K562 (cell line): ENCODE results near the gene SUFU. TPM values are rescaled to one million over a fixed set of nuclear protein-coding genes. Genes with fewer than 3 reads are reported as not detected.

ENCODE experiments used
- ATAC-seq: fragments of 200-7000 bp; cut with Tn5 transposase; 3 replicates; pipeline ENCODE4 v1.9.1; 2020; ENCODE audit warnings: moderate library complexity
- BruUV-seq: library from RNA; stranded (reverse); fragments of 400-500 nt; replicated peaks from 2 replicates; lab custom pipeline; 2021; lab: Mats Ljungman, UMichigan
- CTCF ChIA-PET: fragments of 300-600 bp; formaldehyde crosslinking; extraction: SDS; loops from one replicate; lab custom pipeline; 2021; ENCODE audit warnings: low intra/inter-chr PET ratio; lab: Yijun Ruan, JAX
- POLR2A ChIA-PET: fragments of 300-600, 350-650 bp; sonication (Branson Sonifier 250); formaldehyde crosslinking; extraction: SDS; loops from one replicate; lab custom pipeline; 2021; ENCODE audit warnings: antibody characterized with exemption, inconsistent platforms; lab: Yijun Ruan, JAX
- DNase-seq, 4 experiments: peaks; one replicate each; pipeline versions ENCODE4 v3.0.0 to v3.0.0-alpha.2; 2011 to 2018; ENCODE audit warnings: low spot score in 3 of 4, mixed read lengths in 3 of 4; ENCODE audit errors: extremely low read depth in 1 of 4
- FAIRE-seq: peaks from 2 replicates; lab custom pipeline; 2011; peaks lifted over from hg19 to GRCh38; lab: Jason Lieb, UNC
- H2AFZ ChIP-seq: 2 replicates; pipeline ENCODE4 v1.6.0; 2011; ENCODE audit warnings: low read depth, low read length, control low read depth, inconsistent platforms
- H3K27ac ChIP-seq: fragments of 200-600 bp; 3 replicates; pipeline ENCODE4 v1.8.0; 2011; ENCODE audit warnings: low read depth, mild to moderate bottlenecking, control low read depth, inconsistent platforms, low read length, moderate library complexity, mixed read lengths; ENCODE audit errors: extremely low read depth
- H3K27me3 ChIP-seq, 2 experiments: fragments of 300-600 bp in 1 of 2; 2 replicates in 1 of 2; 3 replicates in 1 of 2; pipeline versions ENCODE4 v1.6.0 to v1.8.0; 2011; ENCODE audit warnings: inconsistent platforms in 2 of 2, low read length in 2 of 2, mild to moderate bottlenecking in 1 of 2, mixed read lengths in 1 of 2, moderate library complexity in 1 of 2; ENCODE audit not compliant: control insufficient read depth in 2 of 2, insufficient read depth in 2 of 2
- H3K36me3 ChIP-seq: fragments of 300-600 bp; 3 replicates; pipeline ENCODE4 v1.8.0; 2011; ENCODE audit warnings: mild to moderate bottlenecking, low read length, inconsistent platforms; ENCODE audit not compliant: control insufficient read depth, insufficient read depth
- H3K4me1 ChIP-seq, 2 experiments: fragments of 200-600 bp in 1 of 2; replicated peaks in 1 of 2; 2 replicates in 1 of 2; 3 replicates in 1 of 2; pipeline versions ENCODE4 v1.5.1 to v1.8.0; 2011; ENCODE audit warnings: inconsistent platforms in 2 of 2, low read length in 2 of 2, mild to moderate bottlenecking in 1 of 2, mixed read lengths in 1 of 2, moderate library complexity in 1 of 2; ENCODE audit not compliant: control insufficient read depth in 2 of 2, insufficient read depth in 2 of 2
- H3K4me2 ChIP-seq: 2 replicates; pipeline ENCODE4 v1.6.1; 2011; ENCODE audit warnings: low read length, control low read depth, inconsistent platforms, mixed read lengths; ENCODE audit not compliant: insufficient read depth
- H3K4me3 ChIP-seq: fragments of 200-600 bp; sonication (generic), shearing (Covaris generic); 2 replicates; pipeline ENCODE4 v1.5.1; 2016; ENCODE audit warnings: control low read depth, inconsistent platforms
- H3K79me2 ChIP-seq: fragments of 200-600 bp; 3 replicates; pipeline ENCODE4 v1.8.0; 2011; ENCODE audit warnings: low read length, inconsistent platforms; ENCODE audit not compliant: control insufficient read depth, insufficient read depth
- H3K9ac ChIP-seq, 2 experiments: 2 replicates each; pipeline versions ENCODE4 v1.6.0 to v1.6.1; 2011; ENCODE audit warnings: low read depth in 2 of 2, low read length in 2 of 2, control low read depth in 1 of 2, inconsistent platforms in 1 of 2, mild to moderate bottlenecking in 1 of 2, mixed read lengths in 1 of 2; ENCODE audit not compliant: insufficient read depth in 1 of 2
- H3K9me1 ChIP-seq: one replicate; pipeline ENCODE4 v1.6.0; 2011; ENCODE audit warnings: inconsistent platforms, mild to moderate bottlenecking, low read length, moderate library complexity; ENCODE audit not compliant: control insufficient read depth, insufficient read depth
- H3K9me3 ChIP-seq: replicated peaks from 2 replicates; pipeline ENCODE4 v1.5.1; 2011; ENCODE audit warnings: low read depth, low read length, inconsistent platforms; ENCODE audit not compliant: control insufficient read depth, insufficient read depth
- H4K20me1 ChIP-seq: replicated peaks from 2 replicates; pipeline ENCODE4 v1.6.1; 2011; ENCODE audit warnings: low read length, inconsistent platforms, mixed read lengths; ENCODE audit not compliant: control insufficient read depth, insufficient read depth
- ADNP ChIP-seq: fragments of 200-800 bp; sonication (Bioruptor generic); IDR thresholded peaks from 2 replicates; pipeline ENCODE4 v1.6.1; 2016; ENCODE audit warnings: missing genetic modification characterization, missing compliant biosample characterization
- DACH1 ChIP-seq: fragments of 450-650 bp; IDR thresholded peaks from 2 replicates; pipeline ENCODE4 v1.6.1; 2018; ENCODE audit not compliant: partially characterized antibody
- NCOR1 ChIP-seq: fragments of 450-650 bp; IDR thresholded peaks from 2 replicates; pipeline ENCODE4 v1.6.1; 2016; ENCODE audit warnings: mild to moderate bottlenecking, moderate library complexity
- RCOR1 ChIP-seq, 2 experiments: IDR thresholded peaks; 2 replicates each; pipeline ENCODE4 v1.6.1; 2012; ENCODE audit warnings: low read depth in 2 of 2, low read length in 2 of 2, borderline replicate concordance in 1 of 2, improper control_type of control experiment in 1 of 2
- XRCC3 ChIP-seq: fragments of 450-650 bp; IDR thresholded peaks from 2 replicates; pipeline ENCODE4 v1.6.1; 2017; ENCODE audit warnings: mild to moderate bottlenecking, moderate library complexity
- WGBS: fragments of 100-300 bp; shearing (Covaris generic); methylation state at CpG from one replicate; pipeline ENCODE4 v1.1.6; 2016; ENCODE audit warnings: low coverage, mixed read lengths; ENCODE audit not compliant: insufficient coverage; ENCODE audit errors: missing lambda C conversion rate; 5-methylcytosine and 5-hydroxymethylcytosine counted together
- in situ Hi-C: fragments of 300-500 bp; cut with MboI; formaldehyde crosslinking; loops from 4 replicates; pipeline ENCODE4 v1.15.0; 2018; ENCODE audit warnings: inconsistent platforms, mixed read lengths
- intact Hi-C: fragments of 100-400 bp; cut with micrococcal nuclease; formaldehyde crosslinking; loops from 2 replicates; pipeline ENCODE4 v1.14.2; 2022
- polyA plus RNA-seq, 8 experiments: library from polyadenylated mRNA; depleted of rRNA in 4 of 8; stranded (reverse) in 5 of 8; unstranded in 3 of 8; fragments of >200 nt; fragmentation: Nextera tagmentation in 2 of 8; fragmentation: Illumina TruSeq in 1 of 8; extraction: Ambion mirVana in 2 of 8; extraction: Trizol in 1 of 8; gene quantifications; 2 replicates each; pipeline versions ENCODE4 v1.2.1 to v1.2.3, GENCODE V29; 2011 to 2014; ENCODE audit warnings: inconsistent platforms in 1 of 8, missing spikeins in 1 of 8
- total RNA-seq, 7 experiments: library from RNA; depleted of rRNA in 6 of 7; stranded (reverse); fragments of >200 nt in 6 of 7; fragmentation: Illumina TruSeq in 2 of 7; extraction: Trizol in 2 of 7; gene quantifications; 2 replicates each; pipeline versions ENCODE4 v1.2.1 to v1.2.3, GENCODE V29; 2011 to 2021; ENCODE audit warnings: low replicate concordance in 1 of 7

The SUFU gene
- total and polyA plus RNA-seq, 9 of the 15 experiments (the other 6 are each of a cell fraction or from before 2014, with no cell fraction given) = 0.59 to 6.3 (median 0.82) TPM

GRCh38 chr10:102630663-102631062 is 126.9 kb downstream of the SUFU start:
- Histone ChIP-seq H3K9me3 (no peaks in the 10 kb centered on the region), H3K9me1 (no peaks in the 10 kb centered on the region), H3K36me3 (0 out of 3 replicates have a peak, but pooled peaks cover 3% of the 10 kb centered on the region), H3K9ac (no peak overlapping the region), H3K79me2 (no peaks in the 10 kb centered on the region), H3K4me1 (peaks cover 0 to 10% of the 10 kb centered on the region in 2 experiments; a peak in 3 of 5 replicates), H4K20me1 (no peaks in the 10 kb centered on the region), H3K4me3 (no peak overlapping the region), H3K27ac (no peak overlapping the region), H3K27me3 (no peaks in the 10 kb centered on the region), H3K4me2 (no peak overlapping the region), H2AFZ (no peak overlapping the region)
- no peak for DNase-seq
- WGBS = 53% methylated on average over 6 of the region's 6 CpGs
- no peak for TF ChIP-seq DACH1
- TF ChIP-seq RCOR1 (IDR thresholded peaks at IDR 0.05; ENCODE audit: borderline replicate concordance in 1 of 2, low read depth in 2 of 2, low read length in 2 of 2) = no peak
- no peak for TF ChIP-seq NCOR1
- TF ChIP-seq XRCC3 = no peak
- TF ChIP-seq ADNP (tag) = no peak
- intact Hi-C loops = no loop called here
- in situ Hi-C loops = no loop called here
- no peak for FAIRE-seq
- no peak for ATAC-seq
- ChIA-PET CTCF (no interaction called here), POLR2A (interaction anchor here (0.6 kb wide), 1 partner anchor 51 kb away, joined by 4 read pairs; no protein-coding TSS in a partner anchor)
- BruUV-seq = no TSS peak
